SK-N-SH (cell line): ENCODE results near the gene MAMDC4.

Experiments
- CTCF ChIP-seq: fragments of 200-600 bp; sonication (generic); IDR thresholded peaks from 2 replicates; pipeline ENCODE4 v1.6.1; 2017; ENCODE audit warnings: antibody characterized with exemption, mild to moderate bottlenecking, moderate library complexity
- FOXJ3 ChIP-seq: sonication (generic); formaldehyde crosslinking; IDR thresholded peaks from 2 replicates; pipeline ENCODE4 v1.5.1; 2020; ENCODE audit warnings: mild to moderate bottlenecking, missing genetic modification reagents
- NFIC ChIP-seq: IDR thresholded peaks from 2 replicates; pipeline ENCODE4 v1.4.0; 2012; ENCODE audit warnings: borderline replicate concordance
- POLR2AphosphoS5 ChIP-seq: IDR thresholded peaks from 2 replicates; pipeline ENCODE4 v1.6.1; 2012; ENCODE audit warnings: low read depth, low read length
- RAD21 ChIP-seq: IDR thresholded peaks from 2 replicates; pipeline ENCODE4 v1.6.1; 2012; ENCODE audit warnings: mild to moderate bottlenecking, low read length
- REST ChIP-seq: IDR thresholded peaks from 2 replicates; pipeline ENCODE4 v1.6.1; 2012; ENCODE audit warnings: mild to moderate bottlenecking, low read depth, low read length, moderate library complexity
- YY1 ChIP-seq: IDR thresholded peaks from 2 replicates; pipeline ENCODE4 v1.4.0; 2012; ENCODE audit warnings: low read depth, mild to moderate bottlenecking

- TF ChIP-seq REST (no peak), POLR2AphosphoS5 (peak; percentile 73), RAD21 (no peak), CTCF (no peak), NFIC (no peak), YY1 (no peak), FOXJ3 (CRISPR knock-in tag) (no peak)
These were observed 4.2 kb upstream of the MAMDC4 start for GRCh38 chr9:136847826-136848392.
